B cell (primary cell): ENCODE results near the gene COL28A1.

ENCODE experiments used
- CTCF ChIP-seq: fragments of 200-600 bp; IDR thresholded peaks from one replicate; pipeline ENCODE4 v1.8.0; 2022; ENCODE audit warnings: antibody characterized with exemption, mild to moderate bottlenecking
- EZH2 ChIP-seq: IDR thresholded peaks from 2 replicates; pipeline ENCODE4 v1.6.1; 2012; ENCODE audit warnings: borderline replicate concordance, low read depth, mild to moderate bottlenecking, moderate library complexity, low read length; ENCODE audit not compliant: insufficient read depth, poor library complexity, severe bottlenecking

GRCh38 chr7:7408001-7408770, 127.5 kb downstream of the COL28A1 start:
- TF ChIP-seq CTCF (no peak), EZH2 (no peak)
